Dermis blood vessel endothelial cell (primary cell): ENCODE data around the gene UBXN4. TPM values are rescaled to one million over a fixed set of nuclear protein-coding genes. Genes with fewer than 3 reads are reported as not detected.
A peak's percentile ranks its signal among the peaks of the same experiment; 100 is the strongest.
"Not testable (repeated sequence)": the region's sequence is repeated elsewhere in the genome, so short reads cannot be mapped to it uniquely, and the experiment has no call there.

Experiments used
- DNase-seq: peaks from one replicate; pipeline ENCODE4 v3.0.0; 2010
- total RNA-seq: library from RNA; depleted of rRNA; stranded (reverse); fragments of >200 nt; gene quantifications from 2 replicates; pipeline ENCODE4 v1.2.3, GENCODE V29; 2014

Gene UBXN4, protein sequence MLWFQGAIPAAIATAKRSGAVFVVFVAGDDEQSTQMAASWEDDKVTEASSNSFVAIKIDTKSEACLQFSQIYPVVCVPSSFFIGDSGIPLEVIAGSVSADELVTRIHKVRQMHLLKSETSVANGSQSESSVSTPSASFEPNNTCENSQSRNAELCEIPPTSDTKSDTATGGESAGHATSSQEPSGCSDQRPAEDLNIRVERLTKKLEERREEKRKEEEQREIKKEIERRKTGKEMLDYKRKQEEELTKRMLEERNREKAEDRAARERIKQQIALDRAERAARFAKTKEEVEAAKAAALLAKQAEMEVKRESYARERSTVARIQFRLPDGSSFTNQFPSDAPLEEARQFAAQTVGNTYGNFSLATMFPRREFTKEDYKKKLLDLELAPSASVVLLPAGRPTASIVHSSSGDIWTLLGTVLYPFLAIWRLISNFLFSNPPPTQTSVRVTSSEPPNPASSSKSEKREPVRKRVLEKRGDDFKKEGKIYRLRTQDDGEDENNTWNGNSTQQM
- total RNA-seq: 69.1 and 89.3 TPM in 2 replicates

DNA sequence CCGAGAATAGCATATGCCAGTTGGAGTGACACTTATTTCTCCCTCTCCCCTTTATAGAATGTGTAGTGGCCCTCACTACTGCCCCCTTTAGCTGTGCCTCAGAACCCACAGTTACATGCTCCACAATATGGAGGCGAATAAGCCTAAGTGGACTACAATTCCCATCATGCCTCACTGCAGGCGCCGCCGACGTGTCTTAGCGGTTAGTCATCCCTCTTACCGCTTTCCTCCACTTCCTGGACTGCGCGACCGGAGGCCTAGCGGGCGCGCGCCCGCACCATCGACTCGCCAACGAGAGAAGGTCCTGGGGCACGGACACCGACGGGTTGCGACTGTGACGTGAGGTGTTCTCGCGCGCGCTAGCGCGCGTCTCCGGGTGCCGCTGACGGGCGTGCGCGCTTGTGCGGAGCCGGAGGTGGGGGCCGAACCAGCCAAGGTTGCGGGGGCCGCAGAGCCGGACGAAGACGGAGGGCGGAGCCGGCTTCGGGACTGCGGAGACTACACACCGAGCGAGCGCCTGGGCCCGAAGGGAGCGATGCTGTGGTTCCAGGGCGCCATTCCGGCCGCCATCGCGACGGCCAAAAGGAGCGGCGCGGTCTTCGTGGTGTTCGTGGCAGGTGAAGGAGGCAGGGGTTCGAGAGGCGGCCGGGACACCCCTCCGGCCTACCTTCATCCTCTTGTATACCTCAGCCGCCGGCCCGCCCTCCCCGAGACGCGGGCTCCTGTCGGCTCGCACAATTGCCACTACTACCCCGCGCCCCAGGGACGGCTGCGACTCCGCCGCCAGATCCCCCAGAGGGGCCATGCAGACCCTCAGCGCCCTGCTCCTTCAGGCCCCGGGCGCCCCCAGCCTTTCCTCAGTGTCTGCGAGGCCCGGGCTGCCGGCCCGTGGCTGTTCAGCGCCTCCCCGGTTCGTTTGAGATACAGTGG is at the start of gene UBXN4:
Gene UBXN4 (plus strand): TSS at position 461 of the 930 bp plus-strand sequence. CDS start 75 bp downstream, at position 536.
- peak; percentile 100 for DNase-seq

DNA sequence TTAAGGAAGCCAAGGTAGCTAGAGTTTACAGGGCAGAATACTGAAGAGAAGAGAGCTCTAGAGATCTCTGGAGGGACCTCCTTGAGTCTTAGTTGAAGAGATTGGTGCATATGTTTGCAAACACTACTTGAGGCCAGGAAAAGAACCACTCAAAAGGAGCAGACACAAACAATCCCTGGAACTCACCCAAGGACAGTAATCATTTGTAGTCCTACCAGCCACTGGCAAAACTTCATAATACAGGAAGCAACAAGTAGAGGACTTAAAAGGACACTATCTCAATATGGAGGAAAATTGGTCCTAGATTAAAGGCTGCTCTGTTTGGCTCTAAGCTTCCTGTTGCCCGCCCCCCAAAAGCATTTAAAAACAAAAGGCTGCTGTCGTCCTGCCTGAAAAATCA is 46.9 kb upstream of the UBXN4 start:
- DNase-seq: peak; percentile 78

DNA sequence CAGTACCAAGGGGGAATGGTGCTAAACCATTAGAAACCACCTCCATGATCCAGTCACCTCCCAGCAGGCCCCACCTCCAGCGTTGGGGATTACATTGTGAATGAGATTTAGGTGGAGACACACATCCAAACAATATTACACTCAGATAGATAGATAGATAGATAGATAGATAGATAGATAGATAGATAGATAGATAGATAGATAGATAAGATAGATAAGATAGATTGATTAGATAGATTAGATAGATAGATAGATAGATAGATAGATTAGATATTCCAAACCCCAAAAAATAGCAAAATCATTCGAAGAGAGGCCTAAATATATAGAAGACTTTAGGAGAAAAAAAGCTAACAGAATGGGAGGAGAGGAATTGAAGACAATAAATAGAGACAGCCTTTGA is 42.8 kb upstream of the UBXN4 start:
- no peak for DNase-seq

DNA sequence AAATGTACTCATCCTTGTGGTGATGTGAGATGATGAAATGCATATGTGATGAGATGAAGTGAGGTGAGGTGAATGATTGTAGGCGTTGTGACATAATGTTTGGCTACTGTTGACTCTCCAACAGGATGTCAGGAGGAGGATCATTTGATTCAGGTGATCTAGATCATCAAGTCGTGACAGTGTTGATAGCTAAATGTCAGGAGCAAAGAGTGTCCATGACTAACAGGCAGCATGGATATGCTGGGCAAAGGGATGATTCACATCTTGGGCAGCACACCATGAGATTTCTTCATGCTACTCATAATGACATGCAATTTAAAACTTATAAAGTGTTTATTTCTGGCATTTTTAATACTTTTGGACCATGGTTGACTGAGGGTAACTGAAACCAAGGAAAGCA is 40.2 kb upstream of the UBXN4 start:
- no peak for DNase-seq

DNA sequence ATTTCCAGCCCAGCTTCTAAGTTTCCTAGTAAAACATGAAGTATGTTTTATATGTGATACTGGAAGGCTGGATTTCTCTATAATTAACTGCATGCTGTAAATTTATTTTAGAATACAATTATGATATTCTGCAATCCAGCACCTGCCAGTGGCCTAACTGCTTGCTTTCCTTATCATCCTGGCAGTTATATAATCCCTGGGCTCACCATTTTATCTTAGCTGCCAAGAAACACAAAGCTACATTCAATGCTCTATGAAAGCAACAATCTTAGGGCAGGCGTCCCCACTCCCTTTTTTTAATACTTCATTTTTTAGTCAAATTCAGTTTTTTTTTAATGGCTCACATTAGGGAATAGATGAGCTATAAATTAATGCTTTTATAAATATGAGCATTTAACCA is 38.4 kb upstream of the UBXN4 start:
- no peak for DNase-seq

DNA sequence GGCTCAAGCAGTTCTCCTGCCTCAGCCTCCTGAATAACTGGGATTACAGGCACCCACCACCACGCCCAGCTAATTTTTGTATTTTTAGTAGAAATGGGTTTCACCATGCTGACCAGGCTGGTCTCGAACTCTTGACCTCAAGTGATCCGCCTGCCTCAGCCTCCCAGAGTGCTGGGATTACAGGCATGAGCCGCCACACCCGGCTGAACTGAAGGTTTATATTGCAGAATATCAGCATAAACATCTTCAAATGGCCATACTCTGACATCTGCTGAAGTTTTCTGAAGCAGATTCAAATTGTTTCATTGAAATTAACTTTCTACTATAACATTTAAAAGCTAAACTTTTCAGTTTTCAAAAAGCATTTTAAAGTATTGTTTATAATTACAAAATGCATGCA is 37.6 kb upstream of the UBXN4 start:
- not testable (repeated sequence) for DNase-seq

DNA sequence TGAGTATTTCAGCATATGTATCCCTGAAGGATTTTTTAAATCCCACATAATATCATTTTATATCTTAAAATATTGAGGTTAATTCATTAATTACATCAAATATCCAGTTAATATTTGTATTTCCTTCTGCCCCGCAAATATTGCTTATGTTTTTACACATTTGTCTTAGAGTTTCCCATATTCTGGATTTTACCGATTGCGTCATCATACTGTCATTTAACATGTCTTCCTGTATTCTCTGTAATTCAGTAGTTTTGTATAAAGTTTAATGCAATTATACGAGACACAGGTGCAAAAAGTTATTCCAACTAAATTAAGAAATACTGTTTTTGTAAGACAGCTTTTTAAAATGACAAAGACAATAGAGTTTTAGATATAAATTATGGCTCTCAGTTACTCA is 33.5 kb upstream of the UBXN4 start:
- DNase-seq: no peak

DNA sequence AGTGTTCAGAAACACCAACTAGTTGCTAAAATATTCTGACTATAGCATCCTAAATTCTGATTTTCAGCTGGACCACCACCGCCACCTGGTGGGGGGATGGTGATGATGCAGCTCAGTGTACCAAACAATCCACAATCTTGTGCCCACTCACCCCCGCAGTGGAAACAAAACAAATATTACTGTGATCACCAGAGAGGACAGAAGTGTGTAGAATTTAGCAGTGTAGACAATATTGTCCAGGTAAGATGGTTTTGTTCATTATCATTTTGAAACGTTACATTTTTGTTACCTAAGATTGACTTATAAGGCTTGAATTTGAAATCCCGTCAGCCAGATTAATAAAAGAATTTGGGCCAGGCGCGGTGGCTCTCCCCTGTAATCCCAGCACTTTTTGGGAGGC is 31.7 kb upstream of the UBXN4 start:
- DNase-seq: peak; percentile 72

DNA sequence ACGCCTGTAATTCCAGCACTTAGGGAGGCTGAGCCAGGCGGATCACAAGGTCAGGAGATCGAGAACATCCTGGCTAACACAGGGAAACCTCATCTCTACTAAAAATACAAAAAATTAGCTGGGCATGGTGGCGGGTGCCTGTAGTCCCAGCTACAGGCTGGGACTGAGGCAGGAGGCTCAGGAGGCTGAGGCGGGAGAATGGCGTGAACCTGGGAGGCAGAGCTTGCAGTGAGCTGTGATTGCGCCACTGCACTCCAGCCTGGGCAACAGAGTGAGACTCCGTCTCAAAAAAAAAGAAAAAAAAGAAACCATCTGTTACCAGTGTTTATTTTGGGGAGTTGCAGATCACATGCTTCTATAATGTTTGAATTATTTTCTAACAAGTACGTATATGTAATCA is 26.6 kb upstream of the UBXN4 start:
- not testable (repeated sequence) for DNase-seq

DNA sequence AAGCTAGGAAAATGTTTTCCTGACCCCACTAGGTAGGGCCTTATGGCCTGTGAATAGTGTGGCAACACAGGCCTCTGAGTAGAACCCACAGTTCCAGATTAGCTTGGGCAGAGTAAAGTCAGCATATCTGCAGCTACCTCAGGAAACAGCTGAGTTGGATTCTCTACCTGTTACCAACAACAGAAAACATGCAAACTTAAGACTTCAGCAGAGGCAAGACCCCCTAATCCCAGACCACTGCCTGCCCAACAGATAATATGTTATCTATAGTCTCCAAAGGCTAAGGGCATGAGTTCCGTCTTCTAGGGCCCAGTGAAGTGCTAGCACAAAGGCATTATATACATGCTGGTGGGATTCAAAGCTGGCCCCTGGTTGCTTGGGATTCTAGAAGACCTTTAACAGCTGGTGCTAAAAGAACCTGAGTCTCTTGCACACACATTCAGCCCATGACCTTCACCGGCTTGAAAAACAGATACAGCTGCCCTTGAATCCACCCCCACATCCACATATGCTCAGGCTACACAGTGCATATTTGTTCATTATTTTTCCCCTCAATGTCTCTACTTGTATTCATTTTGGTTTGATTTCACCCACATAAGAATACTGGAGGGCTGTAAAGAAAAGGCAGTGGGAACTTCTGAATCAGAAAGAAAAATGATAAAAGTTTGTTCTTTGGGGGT is 13.5 kb upstream of the UBXN4 start:
- no peak for DNase-seq

DNA sequence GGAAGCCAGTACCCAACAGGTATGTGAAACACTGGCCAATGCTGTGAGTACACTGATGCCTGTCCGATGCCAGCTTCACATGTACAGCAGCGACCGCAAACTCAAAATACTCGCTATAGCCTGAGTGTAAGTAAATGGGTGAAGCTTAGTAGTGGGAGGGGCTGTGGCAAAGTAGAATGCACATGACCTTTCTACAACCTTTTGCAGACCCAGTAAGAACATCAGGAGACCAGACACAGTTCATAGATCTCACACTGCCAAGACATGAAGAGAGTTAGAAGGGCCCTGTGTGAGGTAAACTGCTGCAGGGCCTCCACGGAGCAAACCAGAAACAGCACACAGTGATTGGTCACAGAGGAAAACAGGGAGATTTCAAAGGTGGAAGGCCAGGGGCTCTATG is 9.1 kb upstream of the UBXN4 start:
- DNase-seq: no peak

DNA sequence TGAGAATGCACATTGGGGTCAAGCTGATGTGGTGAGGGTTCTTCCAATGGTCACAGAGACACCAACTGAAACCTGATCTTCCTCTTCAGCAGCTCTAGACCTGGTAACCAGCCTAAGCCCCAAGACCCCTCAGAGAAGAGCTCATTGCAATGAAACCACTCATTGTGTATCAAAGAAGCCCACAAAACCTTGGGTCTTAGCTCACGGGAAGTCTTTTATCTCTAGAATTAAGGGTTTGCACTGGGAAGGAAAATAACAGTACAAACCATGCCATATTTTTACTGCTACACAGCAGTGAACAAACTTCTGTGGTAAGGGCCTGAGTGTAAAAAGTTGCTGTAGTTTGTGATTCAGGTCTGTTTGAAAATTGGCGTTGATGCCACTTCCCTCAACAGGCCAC is 8.6 kb upstream of the UBXN4 start:
- DNase-seq: no peak

DNA sequence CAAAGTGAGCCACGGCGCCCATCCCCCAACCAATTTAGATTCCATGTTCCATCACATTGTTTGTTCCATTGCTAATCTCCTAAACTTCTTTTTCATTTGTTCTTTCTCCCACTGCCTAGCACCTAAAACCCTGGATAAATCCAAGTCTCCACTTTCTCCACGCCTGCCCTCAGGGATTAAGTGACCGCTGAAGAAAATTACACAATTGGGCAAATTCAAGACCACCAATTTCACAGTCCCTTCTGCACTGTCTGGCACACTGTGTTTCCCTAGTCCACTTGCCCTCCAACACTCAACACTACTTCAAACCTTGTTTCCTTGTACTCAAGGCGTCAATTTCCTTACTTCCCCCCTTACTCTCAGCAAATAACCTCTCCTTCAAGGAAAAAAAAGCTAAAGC is 5.1 kb upstream of the UBXN4 start:
- DNase-seq: no peak

DNA sequence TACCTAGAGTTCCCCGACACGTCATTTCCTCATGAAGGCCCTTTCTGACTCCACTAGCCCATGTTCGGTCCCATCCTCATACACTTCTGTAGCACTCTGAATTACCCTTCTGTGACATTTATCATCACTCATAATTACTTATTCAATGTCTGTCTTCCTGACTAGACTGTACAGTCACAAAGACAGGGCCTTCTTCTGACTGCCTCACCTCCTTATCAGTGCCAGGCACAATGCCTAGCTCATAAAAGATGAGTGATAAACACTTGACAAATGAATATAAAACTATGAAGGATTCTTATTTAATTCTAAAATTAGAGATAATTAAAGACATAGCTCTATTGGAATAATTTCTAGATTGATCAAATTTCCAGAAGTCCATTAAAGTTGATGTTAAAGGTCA is 1.4 kb upstream of the UBXN4 start:
- DNase-seq: no peak

DNA sequence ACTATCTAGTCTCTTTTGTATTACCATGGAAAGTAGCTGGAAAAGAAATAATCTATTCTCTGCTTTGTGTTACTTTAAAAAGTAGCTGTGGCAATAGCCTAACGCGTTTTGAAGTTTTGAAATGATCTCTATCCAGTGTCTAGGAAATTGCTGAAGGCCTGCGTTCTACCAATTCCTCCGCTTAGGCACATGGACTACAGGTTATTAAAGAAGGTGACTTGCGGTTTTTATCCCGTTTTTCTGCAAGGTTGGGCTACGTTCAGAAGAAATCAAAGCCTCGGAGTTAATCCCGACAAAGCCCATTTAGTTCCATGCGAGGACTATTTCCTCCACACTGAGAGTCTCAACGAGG is 636 bp upstream of the UBXN4 start:
- no peak for DNase-seq

DNA sequence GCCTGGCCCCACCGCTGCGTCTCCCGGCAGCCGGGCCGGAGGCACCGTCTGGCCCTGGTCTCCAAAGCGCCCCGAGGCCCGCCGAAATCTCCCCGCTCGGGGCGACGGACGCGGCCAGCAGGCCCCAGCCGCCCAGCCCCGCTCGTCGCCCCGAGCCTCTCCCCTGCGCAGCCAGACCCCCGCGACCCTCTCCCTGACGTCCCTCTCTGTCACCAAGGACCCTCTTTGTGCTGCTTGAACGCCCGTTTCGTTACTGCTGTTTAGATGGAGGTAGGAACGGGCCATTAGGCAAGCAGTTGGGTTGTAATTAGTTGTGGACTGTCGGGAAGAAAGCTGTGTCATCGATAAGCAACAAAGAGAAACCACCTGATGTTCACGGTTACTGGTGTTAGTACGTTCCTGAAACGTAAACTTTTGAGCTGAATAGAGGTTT is 686 bp downstream of the UBXN4 start:
- DNase-seq: peak; percentile 78

DNA sequence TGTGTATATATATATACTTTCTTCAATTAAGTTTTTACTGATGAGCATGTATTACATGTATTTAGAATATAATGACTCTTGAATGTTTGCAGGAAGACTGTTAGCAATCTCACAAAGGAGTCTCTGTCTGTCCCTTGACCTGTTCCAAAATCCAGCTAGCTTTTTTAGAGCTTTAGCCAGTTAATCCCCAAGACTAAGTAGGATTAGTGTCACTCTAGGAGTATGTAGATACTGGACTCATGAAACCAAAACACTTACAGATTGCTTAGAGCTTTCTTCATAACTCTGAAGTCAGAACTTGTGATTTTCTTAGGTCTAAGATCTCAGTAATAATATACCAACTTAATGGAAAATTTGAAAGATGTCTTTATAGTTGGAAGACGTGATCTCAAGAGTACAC is 2.2 kb downstream of the UBXN4 start:
- DNase-seq: peak; percentile 8

DNA sequence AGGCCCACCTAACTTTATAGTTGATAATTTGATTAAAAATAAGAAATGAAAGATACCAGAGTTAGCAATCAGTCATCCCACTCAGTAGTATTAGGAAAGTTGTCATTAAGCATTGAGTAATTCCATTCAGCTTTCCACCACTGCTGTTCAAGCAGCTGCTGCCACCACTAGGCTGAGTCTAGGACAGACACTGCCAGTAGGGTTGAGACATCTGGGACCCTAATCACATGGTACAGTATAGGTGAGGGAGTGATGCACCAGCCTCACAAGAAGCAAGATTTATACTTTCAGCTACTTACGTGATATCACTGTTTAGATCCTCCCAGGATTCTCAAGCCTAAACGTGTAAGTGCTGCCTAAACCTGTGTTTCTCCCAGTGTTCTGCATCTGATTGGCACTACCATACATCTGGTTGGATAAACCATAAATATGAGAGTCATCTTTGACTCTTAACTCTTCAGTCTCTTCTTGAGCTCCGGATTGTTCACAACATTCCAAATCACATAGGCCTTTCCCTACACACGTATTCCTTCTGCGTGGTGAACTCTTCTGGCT is 3.2 kb downstream of the UBXN4 start:
- DNase-seq: peak; percentile 54

DNA sequence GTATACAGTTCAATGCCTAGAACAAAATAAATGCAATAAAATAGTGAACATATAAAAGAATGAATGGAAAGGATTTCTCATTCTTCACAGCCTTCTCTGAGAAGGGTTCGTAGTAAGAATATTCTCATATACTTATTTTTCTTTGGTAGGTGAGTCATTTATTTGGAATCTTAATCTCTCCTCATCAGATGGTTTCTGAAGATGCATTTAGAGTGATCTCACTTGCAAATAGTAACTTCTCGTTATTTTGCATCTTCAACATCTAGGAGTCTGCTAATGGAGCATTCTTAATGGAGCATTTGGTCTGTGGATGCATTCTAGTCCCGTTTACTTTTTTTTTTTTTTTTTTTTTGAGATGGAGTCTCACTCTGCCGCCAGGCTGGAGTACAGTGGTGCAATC is 3.9 kb downstream of the UBXN4 start:
- DNase-seq: peak; percentile 49

DNA sequence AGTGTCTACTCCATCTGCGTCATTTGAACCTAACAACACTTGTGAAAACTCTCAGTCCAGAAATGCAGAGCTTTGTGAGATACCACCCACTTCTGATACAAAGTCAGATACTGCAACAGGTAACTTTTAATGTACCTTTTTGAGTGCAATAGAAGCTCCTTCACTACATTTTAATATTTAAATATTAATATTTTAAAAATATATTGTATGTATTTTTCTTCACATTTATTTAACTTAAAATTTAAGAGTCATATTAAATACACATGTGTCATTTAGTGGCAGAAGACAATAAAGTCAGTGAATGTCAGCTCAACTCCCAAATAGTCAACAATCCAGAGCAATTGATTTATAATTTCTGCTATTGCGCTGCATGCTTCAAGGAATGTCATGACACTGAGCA is 13.9 kb downstream of the UBXN4 start:
- DNase-seq: no peak

DNA sequence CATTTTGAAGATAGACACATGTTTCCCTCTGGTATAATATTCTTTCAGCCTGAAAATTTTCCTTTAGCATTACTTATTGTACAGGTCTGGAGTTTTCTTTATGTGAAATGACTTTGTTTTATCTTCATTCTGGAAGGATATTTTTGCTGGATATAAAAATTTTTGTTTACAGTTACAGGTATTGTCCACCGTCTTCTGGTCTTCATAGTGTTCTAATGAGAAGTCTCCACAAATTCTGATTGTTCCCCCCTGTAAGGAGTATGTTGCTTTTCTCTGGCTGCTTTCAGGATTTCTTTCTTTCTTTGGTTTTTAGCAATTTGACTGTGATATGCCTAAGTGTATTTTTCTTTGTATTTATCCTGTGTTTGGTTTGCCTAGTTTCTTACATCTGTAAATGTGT is 15.0 kb downstream of the UBXN4 start:
- no peak for DNase-seq

DNA sequence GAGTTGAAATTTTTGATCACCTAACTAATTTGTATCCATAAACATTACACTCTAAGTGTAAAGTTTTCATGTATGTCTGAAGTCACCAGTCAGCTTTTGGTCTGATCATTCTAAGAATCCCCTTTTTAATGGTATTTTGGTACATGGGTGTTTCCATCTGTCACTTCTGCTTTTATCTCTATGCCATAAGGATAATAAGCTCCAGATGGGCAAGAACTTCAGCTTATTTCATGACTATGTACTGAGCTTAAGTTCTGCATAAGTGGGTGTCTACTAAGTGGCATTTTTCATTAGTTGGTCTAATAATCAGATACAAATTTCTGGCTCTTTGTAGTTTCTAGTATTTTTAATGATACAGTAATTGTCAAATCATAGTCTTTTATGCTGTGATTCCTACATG is 20.4 kb downstream of the UBXN4 start:
- no peak for DNase-seq

DNA sequence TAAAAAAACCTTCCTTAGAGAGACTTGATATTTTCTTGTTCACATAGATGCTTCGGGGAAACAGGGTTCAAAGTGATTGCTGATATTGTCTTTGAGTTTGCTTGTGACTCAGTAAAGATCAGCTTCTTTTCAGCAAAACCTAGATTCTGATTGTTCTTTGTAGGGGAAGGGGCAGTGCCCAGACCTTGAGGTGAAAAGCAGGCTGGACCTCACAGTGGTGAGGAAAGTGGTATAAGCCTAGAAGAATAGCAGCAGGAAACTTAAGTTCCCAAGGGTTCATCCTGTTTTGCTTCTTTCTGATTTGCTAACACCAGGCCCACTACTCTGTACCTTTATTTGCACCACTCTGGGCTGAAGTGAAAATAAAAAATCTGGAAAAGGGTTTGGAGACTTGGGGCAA is 20.9 kb downstream of the UBXN4 start:
- DNase-seq: peak; percentile 75
